Ishikawa (cell line): ENCODE results near the gene CASP10.

ENCODE experiments used
- CEBPB ChIP-seq: IDR thresholded peaks from 2 replicates; pipeline ENCODE4 v1.6.1; 2012
- CREB1 ChIP-seq: IDR thresholded peaks from 2 replicates; pipeline ENCODE4 v1.6.1; 2012; ENCODE audit warnings: low read depth
- EGR1 ChIP-seq: IDR thresholded peaks from 2 replicates; pipeline ENCODE4 v1.6.1; 2012
- EP300 ChIP-seq: IDR thresholded peaks from 2 replicates; pipeline ENCODE4 v1.6.1; 2012; ENCODE audit warnings: borderline replicate concordance
- FOXM1 ChIP-seq: IDR thresholded peaks from 2 replicates; pipeline ENCODE4 v1.6.1; 2012; ENCODE audit warnings: low read depth, borderline replicate concordance
- MAX ChIP-seq: IDR thresholded peaks from 2 replicates; pipeline ENCODE4 v1.6.1; 2012
- NFIC ChIP-seq: IDR thresholded peaks from 2 replicates; pipeline ENCODE4 v1.6.1; 2012
- RAD21 ChIP-seq: IDR thresholded peaks from 2 replicates; pipeline ENCODE4 v1.6.1; 2012; ENCODE audit warnings: low read depth
- REST ChIP-seq: IDR thresholded peaks from 2 replicates; pipeline ENCODE4 v1.6.1; 2012; ENCODE audit warnings: low read depth, mild to moderate bottlenecking
- TAF1 ChIP-seq: IDR thresholded peaks from 2 replicates; pipeline ENCODE4 v1.6.1; 2012; ENCODE audit warnings: low read depth, mild to moderate bottlenecking
- TCF12 ChIP-seq: IDR thresholded peaks from 2 replicates; pipeline ENCODE4 v1.6.1; 2012; ENCODE audit warnings: low read depth
- TEAD4 ChIP-seq: IDR thresholded peaks from 2 replicates; pipeline ENCODE4 v1.6.1; 2012
- USF1 ChIP-seq: IDR thresholded peaks from 2 replicates; pipeline ENCODE4 v1.6.1; 2012
- YY1 ChIP-seq: IDR thresholded peaks from 2 replicates; pipeline ENCODE4 v1.6.1; 2012; ENCODE audit warnings: low read depth
- ZBTB7A ChIP-seq: IDR thresholded peaks from 2 replicates; pipeline ENCODE4 v1.6.1; 2012; ENCODE audit warnings: low read depth

CASP10 gene

GRCh38 chr2:201223089-201224073 is 40.4 kb downstream of the CASP10 start:
- TF ChIP-seq EGR1 (no peak), TEAD4 (no peak), MAX (no peak), REST (no peak), EP300 (no peak), RAD21 (no peak)

- TF ChIP-seq EGR1: no peak
- TF ChIP-seq TEAD4: no peak
- TF ChIP-seq MAX: no peak
- TF ChIP-seq USF1: no peak
Observed at GRCh38 chr2:201228271-201228911, 45.5 kb downstream of the CASP10 start.

- TF ChIP-seq EGR1 (no peak), ZBTB7A (no peak), USF1 (no peak), TCF12 (no peak), EP300 (no peak), FOXM1 (no peak), CREB1 (no peak), REST (no peak), CEBPB (no peak), TAF1 (no peak), YY1 (no peak)
Observed at GRCh38 chr2:201228912-201229290, 46.0 kb downstream of the CASP10 start.

- TF ChIP-seq YY1 (peak; percentile 91), NFIC (peak; percentile 55), MAX (peak; percentile 56; the same call in 1 of the 2 replicates), EP300 (peak; percentile 28; the same call in 1 of the 2 replicates), TAF1 (no peak), TEAD4 (no peak), EGR1 (no peak), FOXM1 (no peak), RAD21 (peak; percentile 100), TCF12 (peak; percentile 65; the same call in 1 of the 2 replicates), CREB1 (no peak), CEBPB (no peak), ZBTB7A (no peak), REST (no peak), USF1 (no peak)
Observed at GRCh38 chr2:201231781-201232466, 49.0 kb downstream of the CASP10 start.
